ENCODE data around the gene MADCAM1. TPM values are rescaled to one million over a fixed set of nuclear protein-coding genes. Genes with fewer than 3 reads are reported as not detected.

The MADCAM1 gene
- total and polyA plus RNA-seq, 10 of the 15 experiments (the other 5 are each of a cell fraction or from before 2014, with no cell fraction given): 0.06 to 0.32 (median 0.31) TPM; not detected in 5

GRCh38 chr19:498977-499623, 2.8 kb downstream of the MADCAM1 start:
- RAD21 ChIA-PET (ENCODE audit: unreplicated experiment): no interaction called here
- Histone ChIP-seq H3K9ac (ENCODE audit: control insufficient read depth, insufficient read depth, low read length) (no peak overlapping the region), H3K4me1 (ENCODE audit: control insufficient read depth, insufficient read depth, low read length) (no peaks in the 10 kb centered on the region), H4K20me1 (ENCODE audit: control insufficient read depth, insufficient read depth) (no peaks in the 10 kb centered on the region), H3K9me3 (replicated peaks; ENCODE audit: control insufficient read depth, insufficient read depth, low read length) (no peaks in the 10 kb centered on the region; the same call in 2 of the 3 replicates), H3K36me3 (ENCODE audit: control insufficient read depth in 2 of 2, insufficient read depth in 2 of 2, low read length in 1 of 2) (no peaks in the 10 kb centered on the region), H3K4me3 (no peak overlapping the region), H3K27ac (ENCODE audit: control insufficient read depth, insufficient read depth) (no peak overlapping the region), H2AFZ (ENCODE audit: control insufficient read depth, low read depth, low read length) (no peak overlapping the region), H3K79me2 (ENCODE audit: control insufficient read depth, insufficient read depth, low read length) (no peaks in the 10 kb centered on the region), H3K27me3 (replicated peaks in 1 of 2; ENCODE audit: control insufficient read depth in 2 of 2, insufficient read depth in 2 of 2, low read length in 1 of 2) (no peaks in the 10 kb centered on the region; a peak in 1 of 4 replicates), H3K4me2 (ENCODE audit: control insufficient read depth, insufficient read depth) (no peak overlapping the region)
- CTCF ChIA-PET: no interaction called here
- no peak for TF ChIP-seq EGR1 (IDR thresholded peaks at IDR 0.05; ENCODE audit: borderline replicate concordance in 1 of 2, low read depth in 2 of 2, low read length in 2 of 2)
- TF ChIP-seq ZBTB40 (IDR thresholded peaks at IDR 0.05; ENCODE audit: borderline replicate concordance): no peak
- no peak for TF ChIP-seq ESRRA (IDR thresholded peaks at IDR 0.05; ENCODE audit: low read length)
- TF ChIP-seq ZNF384 (IDR thresholded peaks at IDR 0.05; ENCODE audit: borderline replicate concordance, low read depth, low read length): no peak
- no peak for TF ChIP-seq ZBED1 (IDR thresholded peaks at IDR 0.05; ENCODE audit: borderline replicate concordance)
- TF ChIP-seq ZBTB4 (CRISPR knock-in tag; IDR thresholded peaks at IDR 0.05): no peak
- no TSS peak for BruUV-seq (replicated peaks)
- no peak for FAIRE-seq
- intact Hi-C loops (cut with micrococcal nuclease; ENCODE audit: unreplicated experiment) (no loop called here), in situ Hi-C loops (cut with MboI) (no loop called here)
- ATAC-seq: no peak
- WGBS (ENCODE audit: insufficient coverage, insufficient replicate concordance, low lambda C conversion rate, missing lambda C conversion rate): 81% methylated on average over 26 of the region's 31 CpGs
- SMC1A ChIA-PET (ENCODE audit: uncharacterized antibody, unreplicated experiment): no interaction called here
- POLR2A ChIA-PET: interaction anchor here (0.6 kb wide), 1 partner anchor 156 kb away, joined by 4 read pairs; no protein-coding TSS in a partner anchor
- DNase-seq (ENCODE audit: low read depth, low spot score): no peak
